NOMO-1 (cell line): ENCODE data around the gene FOXL3.
"Not testable (repeated sequence)": the region's sequence is repeated elsewhere in the genome, so short reads cannot be mapped to it uniquely, and the experiment has no call there.

ENCODE experiments used
- DNase-seq, 2 experiments: peaks; one replicate each; lab custom pipeline; 2025; ENCODE audit not compliant: unreplicated experiment in 2 of 2; lab: John Stamatoyannopoulos, UW

FOXL3 gene

GRCh38 chr7:286266-286665 is 3.7 kb upstream of the FOXL3 start:
- DNase-seq, result no peak

GRCh38 chr7:288671-289101 is 1.3 kb upstream of the FOXL3 start:
- no peak for DNase-seq

- no peak for DNase-seq
Observed at GRCh38 chr7:289209-289755, 688 bp upstream of the FOXL3 start.

- no peak for DNase-seq
Observed at GRCh38 chr7:290554-291372, 793 bp downstream of the FOXL3 start.

GRCh38 chr7:291373-292092 is 1.6 kb downstream of the FOXL3 start:
- DNase-seq, result no peak

- no peak for DNase-seq
Observed at GRCh38 chr7:292226-292625, 2.3 kb downstream of the FOXL3 start.

GRCh38 chr7:292826-293225 is 2.9 kb downstream of the FOXL3 start:
- DNase-seq, result no peak

- DNase-seq, result no peak
Observed at GRCh38 chr7:293681-294439, 3.9 kb downstream of the FOXL3 start.

- no peak for DNase-seq
Observed at GRCh38 chr7:294440-295154, 4.6 kb downstream of the FOXL3 start.

GRCh38 chr7:295155-296154 is 5.5 kb downstream of the FOXL3 start:
- DNase-seq, result no peak

- no peak for DNase-seq
Observed at GRCh38 chr7:296373-296945, 6.5 kb downstream of the FOXL3 start.

- DNase-seq, result not testable (repeated sequence)
Observed at GRCh38 chr7:297141-297540, 7.2 kb downstream of the FOXL3 start.

- no peak for DNase-seq
Observed at GRCh38 chr7:297611-298374, 7.8 kb downstream of the FOXL3 start.

- no peak for DNase-seq
Observed at GRCh38 chr7:298375-298702, 8.4 kb downstream of the FOXL3 start.

- no peak for DNase-seq
Observed at GRCh38 chr7:298743-299142, 8.8 kb downstream of the FOXL3 start.

- DNase-seq, result no peak
Observed at GRCh38 chr7:299169-299568, 9.2 kb downstream of the FOXL3 start.

GRCh38 chr7:299628-300027 is 9.7 kb downstream of the FOXL3 start:
- no peak for DNase-seq

- no peak for DNase-seq
Observed at GRCh38 chr7:300048-300447, 10.1 kb downstream of the FOXL3 start.
